Uterus (tissue), 2 donors: Measurements from ENCODE around the gene GALNT1.

ENCODE experiments used
- CTCF ChIP-seq, 4 experiments: fragments of 200-600 bp in 2 of 4; fragments of 450-650 bp in 2 of 4; sonication (generic) in 2 of 4; IDR thresholded peaks; one replicate each; pipeline ENCODE4 v1.5.1; 2016 to 2019; ENCODE audit warnings: antibody characterized with exemption in 4 of 4, mild to moderate bottlenecking in 2 of 4, moderate library complexity in 1 of 4
- POLR2A ChIP-seq, 2 donors: fragments of 450-650 bp; IDR thresholded peaks; one replicate each; pipeline ENCODE4 v1.6.1; 2016; ENCODE audit warnings: antibody characterized with exemption in 2 of 2, mild to moderate bottlenecking in 1 of 2, moderate library complexity in 1 of 2

DNA sequence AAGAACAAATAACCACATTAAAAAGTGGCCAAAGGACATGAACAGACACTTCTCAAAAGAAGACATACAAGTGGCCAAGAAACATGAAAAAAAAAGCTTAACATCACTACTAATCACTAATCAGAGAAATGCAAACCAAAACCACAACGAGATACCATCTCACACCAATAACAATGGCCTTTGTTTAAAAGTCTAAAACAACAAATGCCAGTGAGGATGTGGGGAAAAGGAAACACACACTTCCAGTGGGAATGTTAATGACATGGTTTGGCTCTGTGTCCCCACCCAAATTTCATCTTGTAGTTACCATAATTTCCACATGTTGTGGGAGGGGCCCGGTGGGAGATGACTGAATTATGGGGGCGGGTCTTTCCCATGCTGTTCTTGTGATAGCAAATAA is 147.1 kb downstream of the GALNT1 start:
- TF ChIP-seq CTCF (IDR thresholded peaks at IDR 0.05) (no peak), POLR2A (IDR thresholded peaks at IDR 0.05) (no peak)
